Measurements from ENCODE around the gene TRIM65.

TRIM65 gene

GRCh38 chr17:75898065-75898464 is 1.3 kb upstream of the TRIM65 start:
- no peaks in the 10 kb centered on the region for H3K9me2 ChIP-seq (replicated peaks; ENCODE audit: insufficient read depth, low read length)
- no peaks in the 10 kb centered on the region for H3K9me3 ChIP-seq (ENCODE audit: insufficient read depth, low read length)
- no peaks in the 10 kb centered on the region for H4K20me1 ChIP-seq (ENCODE audit: low read depth, low read length)
- no peak overlapping the region for H3K4me3 ChIP-seq (ENCODE audit: insufficient read depth, low read length, poor library complexity, severe bottlenecking)
- H3K27ac ChIP-seq (ENCODE audit: low read depth, low read length) = no peak overlapping the region
- no peak for TF ChIP-seq EZH2phosphoT487 (conservative IDR thresholded peaks at IDR 0.05; ENCODE audit: low read length)
- TF ChIP-seq CTCF (IDR thresholded peaks at IDR 0.05; ENCODE audit: insufficient read depth, low read length, poor library complexity, severe bottlenecking) = no peak
- no peak overlapping the region for H3K9ac ChIP-seq (ENCODE audit: low read length)
- H3K4me2 ChIP-seq (ENCODE audit: low read depth, low read length, poor library complexity, severe bottlenecking) = no peak overlapping the region
- no peak overlapping the region for H2AFZ ChIP-seq (ENCODE audit: low read depth, low read length, severe bottlenecking)
- H3K79me2 ChIP-seq (ENCODE audit: insufficient read depth, low read length) = peaks cover 15% of the 10 kb centered on the region
- peaks cover 10% of the 10 kb centered on the region for H3F3A ChIP-seq (ENCODE audit: insufficient read depth)
- H3K27me3 ChIP-seq (ENCODE audit: low read length) = no peaks in the 10 kb centered on the region
- H3K36me3 ChIP-seq (ENCODE audit: low read length) = no peaks in the 10 kb centered on the region

- Histone ChIP-seq H3K9me2 (replicated peaks; ENCODE audit: insufficient read depth, low read length) (no peaks in the 10 kb centered on the region), H3K4me2 (ENCODE audit: low read depth, low read length, poor library complexity, severe bottlenecking) (peak overlapping the region; percentile 87), H3K36me3 (ENCODE audit: low read length) (no peaks in the 10 kb centered on the region), H3K27me3 (ENCODE audit: low read length) (no peaks in the 10 kb centered on the region), H2AFZ (ENCODE audit: low read depth, low read length, severe bottlenecking) (peak overlapping the region; percentile 18), H3K9ac (ENCODE audit: low read length) (peak overlapping the region; percentile 83), H3K27ac (ENCODE audit: low read depth, low read length) (peak overlapping the region; percentile 64), H3K4me3 (ENCODE audit: insufficient read depth, low read length, poor library complexity, severe bottlenecking) (peak overlapping the region; percentile 89), H3K79me2 (ENCODE audit: insufficient read depth, low read length) (peaks cover 15% of the 10 kb centered on the region), H3K9me3 (ENCODE audit: insufficient read depth, low read length) (no peaks in the 10 kb centered on the region), H4K20me1 (ENCODE audit: low read depth, low read length) (no peaks in the 10 kb centered on the region), H3F3A (ENCODE audit: insufficient read depth) (peaks cover 10% of the 10 kb centered on the region)
- TF ChIP-seq CTCF (IDR thresholded peaks at IDR 0.05; ENCODE audit: insufficient read depth, low read length, poor library complexity, severe bottlenecking) (no peak), EZH2phosphoT487 (conservative IDR thresholded peaks at IDR 0.05; ENCODE audit: low read length) (no peak)
Measured at GRCh38 chr17:75897160-75898019, 639 bp upstream of the TRIM65 start.

GRCh38 chr17:75895370-75896155 is 1.2 kb downstream of the TRIM65 start:
- no peaks in the 10 kb centered on the region for H3K9me2 ChIP-seq (replicated peaks; ENCODE audit: insufficient read depth, low read length)
- peak; percentile 25 for TF ChIP-seq CTCF (IDR thresholded peaks at IDR 0.05; ENCODE audit: insufficient read depth, low read length, poor library complexity, severe bottlenecking)
- no peak for TF ChIP-seq EZH2phosphoT487 (conservative IDR thresholded peaks at IDR 0.05; ENCODE audit: low read length)
- no peaks in the 10 kb centered on the region for H3K27me3 ChIP-seq (ENCODE audit: low read length)
- peaks cover 15% of the 10 kb centered on the region for H3K79me2 ChIP-seq (ENCODE audit: insufficient read depth, low read length)
- peak overlapping the region; percentile 29 for H2AFZ ChIP-seq (ENCODE audit: low read depth, low read length, severe bottlenecking)
- H3K27ac ChIP-seq (ENCODE audit: low read depth, low read length) = peak overlapping the region; percentile 64; the same call in 1 of the 2 replicates
- no peaks in the 10 kb centered on the region for H3K36me3 ChIP-seq (ENCODE audit: low read length)
- no peaks in the 10 kb centered on the region for H3K9me3 ChIP-seq (ENCODE audit: insufficient read depth, low read length)
- peaks cover 10% of the 10 kb centered on the region for H3F3A ChIP-seq (ENCODE audit: insufficient read depth)
- H3K9ac ChIP-seq (ENCODE audit: low read length) = peak overlapping the region; percentile 83
- H3K4me2 ChIP-seq (ENCODE audit: low read depth, low read length, poor library complexity, severe bottlenecking) = peak overlapping the region; percentile 87
- H4K20me1 ChIP-seq (ENCODE audit: low read depth, low read length) = no peaks in the 10 kb centered on the region
- H3K4me3 ChIP-seq (ENCODE audit: insufficient read depth, low read length, poor library complexity, severe bottlenecking) = peak overlapping the region; percentile 89
